T-helper 1 cell (primary cell): Measurements from ENCODE around the gene LRRC74A.

ENCODE experiments used
- DNase-seq, 5 donors: peaks; one replicate each; pipeline ENCODE4 v3.0.0-alpha.2; 2012 to 2020

Gene LRRC74A

DNA sequence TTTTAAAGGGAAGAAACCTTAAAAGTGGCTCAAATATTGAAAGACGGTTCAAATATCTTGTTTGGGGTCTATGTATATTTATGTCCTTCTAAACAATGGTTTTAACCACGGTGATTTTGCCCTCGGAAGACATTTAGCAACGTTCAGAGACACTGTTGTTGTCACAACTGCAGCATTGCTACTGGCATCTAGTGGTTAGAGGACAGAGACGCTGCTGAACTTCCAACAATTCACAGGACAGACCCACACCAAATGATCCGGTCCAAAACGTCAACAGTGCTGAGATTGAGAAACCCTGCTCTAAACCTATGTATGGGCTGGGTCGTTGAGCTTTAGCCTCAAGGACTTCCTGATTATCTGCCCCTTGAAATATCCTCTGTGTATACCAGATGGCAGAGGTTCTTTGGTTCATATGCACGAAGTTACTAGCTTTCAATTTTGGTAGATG is 15.2 kb upstream of the LRRC74A start:
- DNase-seq, result peak in 1 of 5 donors; percentile 40

DNA sequence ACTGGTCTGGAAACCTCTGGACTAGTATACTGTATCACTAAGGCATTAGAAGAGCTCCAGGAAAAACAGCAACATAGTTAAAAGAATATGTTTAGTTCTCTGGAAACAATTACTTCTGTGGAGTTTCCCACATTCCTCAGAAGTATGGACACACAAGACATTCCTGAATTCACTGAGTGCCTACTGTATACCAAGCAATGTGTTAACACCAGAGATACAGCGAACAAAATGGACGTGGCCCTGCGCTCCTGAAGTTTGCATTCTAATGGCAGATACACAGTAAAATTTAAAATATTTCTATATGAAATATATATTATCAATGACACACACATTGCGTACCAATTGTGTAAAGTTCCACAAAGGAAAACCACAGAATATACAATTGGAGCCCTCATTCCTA is 14.6 kb upstream of the LRRC74A start:
- no peak for DNase-seq

DNA sequence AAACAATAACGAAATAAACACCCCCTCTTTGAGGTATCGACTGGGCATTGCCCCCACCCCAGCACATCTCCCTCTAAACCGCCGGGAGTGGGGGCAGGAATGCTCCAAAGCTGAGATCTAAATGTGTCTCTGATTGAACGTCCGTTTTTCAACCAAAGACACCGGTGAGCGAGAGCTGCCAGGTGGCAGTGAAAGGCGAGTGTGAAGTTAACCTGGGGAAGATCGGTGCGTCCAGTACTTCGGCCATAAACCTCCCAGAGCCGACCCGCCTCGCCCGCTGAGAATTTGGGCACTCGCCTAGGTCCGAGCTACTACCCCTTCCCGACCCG is 14.2 kb upstream of the LRRC74A start:
- DNase-seq, result no peak

DNA sequence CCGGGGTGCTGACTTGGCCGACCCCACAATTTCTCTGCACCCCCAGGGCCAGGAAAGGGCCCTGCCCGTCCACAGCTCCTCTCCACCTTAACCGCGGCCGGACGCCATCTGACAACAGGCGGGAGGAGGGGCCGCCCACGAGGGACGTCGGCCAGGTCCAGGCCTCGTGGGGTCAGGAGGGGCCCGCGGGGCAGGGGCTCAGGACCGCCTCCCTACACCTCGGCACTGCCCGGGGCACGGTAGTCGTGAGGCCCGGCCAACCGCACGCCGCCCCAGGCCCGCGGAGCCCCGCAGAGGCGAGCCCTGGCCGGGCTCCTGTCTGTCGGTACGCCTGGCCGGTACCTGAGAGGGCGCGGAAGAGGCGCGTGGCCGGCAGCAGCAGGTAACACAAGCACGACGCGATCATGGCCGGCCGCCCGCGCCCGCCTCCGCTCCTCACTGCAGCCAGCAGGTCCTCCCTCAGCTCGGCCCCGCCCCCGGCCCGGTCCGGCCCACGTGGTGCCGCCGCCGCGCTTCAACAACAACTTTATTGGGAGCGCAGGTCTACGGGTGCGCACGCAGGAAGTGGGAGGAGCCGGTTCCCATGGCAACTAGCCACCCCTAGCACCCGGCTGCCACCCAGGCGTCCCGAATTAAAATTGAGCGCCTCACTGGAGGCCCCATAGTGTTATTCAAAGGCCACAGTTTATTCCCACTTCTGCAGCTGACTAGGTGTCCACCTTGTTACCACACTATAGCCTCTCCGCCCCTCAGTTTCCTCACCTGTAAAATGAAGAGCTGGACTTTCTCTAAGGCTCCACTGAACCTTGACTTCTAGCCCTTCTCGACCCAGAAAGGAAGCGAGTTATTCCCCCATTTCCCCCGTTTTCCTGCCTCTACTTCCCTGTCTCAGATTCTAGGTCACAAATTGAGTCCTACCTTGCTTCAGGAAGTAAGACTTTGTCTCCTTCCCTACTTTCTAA is 13.5 kb upstream of the LRRC74A start, which contains the start of gene ANGEL1:
Gene ANGEL1, minus strand, starts transcription at position 461 of the 962 bp plus-strand sequence. Its CDS starts 55 bp downstream, at position 406.
- peak; percentile 93 to 97 (median 95) for DNase-seq

DNA sequence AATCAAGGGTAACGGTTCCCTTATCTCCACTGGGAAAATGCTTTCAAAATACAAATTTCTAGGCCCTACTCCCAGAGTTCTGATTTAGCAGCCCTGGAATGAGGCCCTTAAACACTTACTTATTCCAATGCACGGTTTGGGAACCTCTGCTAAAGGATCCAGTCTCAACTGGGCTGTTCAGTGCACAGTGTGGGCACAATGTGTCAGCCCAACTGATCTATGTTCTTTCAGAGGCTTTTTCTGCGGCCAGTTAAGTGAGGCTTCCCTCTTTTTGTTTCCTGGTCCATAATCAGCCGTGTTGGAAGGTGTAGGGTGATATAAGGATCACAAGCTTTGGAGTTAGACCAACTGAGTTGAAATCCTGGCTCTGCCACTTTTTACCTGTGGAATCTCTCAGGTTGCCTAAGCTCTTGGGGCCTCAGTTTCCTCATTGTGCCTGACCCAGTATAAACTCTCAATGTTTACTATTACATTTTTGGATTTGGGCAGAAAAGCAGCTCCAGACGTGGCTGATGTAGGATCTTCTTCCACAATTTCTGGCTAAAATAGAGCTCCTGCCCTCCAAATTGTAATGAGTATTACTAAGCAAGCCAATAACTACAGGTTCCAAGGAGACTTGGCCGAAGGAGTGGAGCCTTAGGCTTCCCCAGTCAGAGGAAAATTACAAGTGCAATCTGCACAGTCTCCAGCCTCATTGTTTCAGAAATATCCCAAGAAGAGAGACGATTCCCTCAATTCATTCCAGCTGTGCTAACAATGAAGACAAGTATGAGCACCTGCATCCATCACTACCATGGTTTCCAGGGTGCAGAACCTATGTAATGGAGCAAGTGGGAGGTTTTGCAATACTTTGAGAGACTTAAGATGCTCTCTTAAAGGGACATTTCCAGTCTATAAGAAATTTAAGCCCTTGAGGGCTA is 11.2 kb upstream of the LRRC74A start:
- DNase-seq, result no peak

DNA sequence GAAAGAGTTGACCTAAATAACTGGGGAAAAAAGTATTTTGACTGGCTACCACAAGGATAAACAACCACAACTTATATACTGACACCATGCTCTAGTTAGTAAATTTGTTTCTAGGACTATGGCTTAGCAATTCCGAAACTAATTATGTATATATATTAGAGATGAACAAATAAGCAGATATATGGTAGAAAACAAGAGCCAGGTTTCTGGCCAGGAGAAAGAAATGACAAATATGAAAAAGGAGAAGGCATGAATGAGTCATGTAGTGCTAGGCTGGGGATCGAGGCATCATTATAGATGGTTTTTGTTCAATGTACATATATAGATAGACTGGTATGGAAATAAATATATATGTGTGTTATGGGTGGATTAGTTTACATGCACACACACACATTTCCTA is 5.5 kb upstream of the LRRC74A start:
- DNase-seq, result no peak

DNA sequence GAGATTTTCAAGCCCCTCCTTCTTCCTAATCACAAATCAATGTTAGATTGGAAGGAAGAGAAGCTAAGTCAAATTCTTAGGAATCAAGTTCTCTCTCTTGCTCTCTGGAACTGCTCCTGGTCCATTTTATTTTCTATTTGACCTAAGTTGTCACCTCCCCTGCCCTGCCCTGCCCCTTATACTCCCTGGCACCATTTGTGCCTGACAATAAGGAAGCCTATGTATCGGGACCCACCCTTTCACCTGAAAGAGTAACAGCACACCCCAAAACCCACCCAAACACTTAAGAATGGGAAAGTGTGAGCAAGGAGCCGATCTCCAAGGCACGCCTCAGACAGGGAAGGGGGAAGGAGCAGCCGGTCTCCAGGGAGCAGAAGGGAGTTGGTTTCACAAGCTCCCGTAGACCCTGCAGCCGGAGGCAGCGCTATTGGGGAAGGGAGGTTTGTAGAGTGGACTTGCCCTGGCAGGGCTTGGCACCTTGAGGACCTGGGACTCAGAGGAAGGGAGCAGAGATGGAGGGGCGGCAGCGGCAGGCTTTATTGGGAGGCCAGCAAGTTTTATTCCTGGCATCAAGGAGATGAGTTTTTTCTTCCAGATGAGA is 1.6 kb downstream of the LRRC74A start:
- no peak for DNase-seq

DNA sequence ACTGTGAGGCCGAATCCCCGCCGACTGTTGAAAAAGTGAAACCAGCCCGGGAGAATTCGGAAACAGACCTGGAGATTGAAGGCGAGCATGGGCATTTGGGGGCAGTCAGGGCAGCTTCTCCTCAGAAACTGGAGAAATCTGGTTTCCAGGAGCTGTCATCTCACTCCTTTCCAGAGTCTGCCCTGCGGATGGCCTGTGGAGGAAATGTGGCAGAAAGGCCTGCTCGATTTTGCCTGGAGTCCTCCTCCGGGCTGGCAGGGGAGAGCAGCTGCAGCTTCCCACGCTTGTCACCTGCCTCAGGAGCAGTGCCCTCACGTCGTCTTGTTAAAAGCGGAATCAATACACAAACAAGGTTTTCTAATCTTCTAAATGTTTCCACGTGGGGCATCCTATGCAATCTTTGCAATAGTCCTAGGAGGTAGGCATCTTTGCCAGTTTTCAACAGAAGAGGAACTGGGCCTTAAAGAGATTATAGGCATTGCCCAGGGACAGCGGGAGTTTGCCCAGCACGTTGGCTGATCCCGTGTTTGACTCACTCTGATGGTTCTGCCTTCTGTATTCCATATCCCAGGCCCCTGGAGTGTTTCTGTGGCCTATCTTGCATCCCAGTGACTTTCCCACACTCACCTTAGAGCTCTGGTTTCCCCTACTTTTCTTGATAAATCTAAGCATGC is 2.3 kb downstream of the LRRC74A start:
- DNase-seq, result no peak

DNA sequence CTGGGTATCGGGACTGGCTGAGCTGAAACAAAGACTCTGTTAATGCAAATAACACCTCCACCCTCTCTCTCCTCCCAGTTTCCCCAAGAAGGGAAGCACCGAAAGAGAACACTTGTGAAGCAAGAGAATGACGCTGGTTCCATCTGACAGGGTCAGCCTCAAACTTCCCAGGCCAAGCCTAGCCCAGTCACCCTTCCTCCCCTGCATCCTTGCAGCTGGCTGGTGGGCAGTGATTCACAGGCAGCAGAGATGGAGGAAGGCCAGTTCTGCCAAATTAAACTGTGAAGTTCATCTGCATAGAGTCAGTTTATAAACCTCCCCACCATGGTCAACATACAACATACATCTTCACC is 2.8 kb downstream of the LRRC74A start:
- DNase-seq, result no peak

DNA sequence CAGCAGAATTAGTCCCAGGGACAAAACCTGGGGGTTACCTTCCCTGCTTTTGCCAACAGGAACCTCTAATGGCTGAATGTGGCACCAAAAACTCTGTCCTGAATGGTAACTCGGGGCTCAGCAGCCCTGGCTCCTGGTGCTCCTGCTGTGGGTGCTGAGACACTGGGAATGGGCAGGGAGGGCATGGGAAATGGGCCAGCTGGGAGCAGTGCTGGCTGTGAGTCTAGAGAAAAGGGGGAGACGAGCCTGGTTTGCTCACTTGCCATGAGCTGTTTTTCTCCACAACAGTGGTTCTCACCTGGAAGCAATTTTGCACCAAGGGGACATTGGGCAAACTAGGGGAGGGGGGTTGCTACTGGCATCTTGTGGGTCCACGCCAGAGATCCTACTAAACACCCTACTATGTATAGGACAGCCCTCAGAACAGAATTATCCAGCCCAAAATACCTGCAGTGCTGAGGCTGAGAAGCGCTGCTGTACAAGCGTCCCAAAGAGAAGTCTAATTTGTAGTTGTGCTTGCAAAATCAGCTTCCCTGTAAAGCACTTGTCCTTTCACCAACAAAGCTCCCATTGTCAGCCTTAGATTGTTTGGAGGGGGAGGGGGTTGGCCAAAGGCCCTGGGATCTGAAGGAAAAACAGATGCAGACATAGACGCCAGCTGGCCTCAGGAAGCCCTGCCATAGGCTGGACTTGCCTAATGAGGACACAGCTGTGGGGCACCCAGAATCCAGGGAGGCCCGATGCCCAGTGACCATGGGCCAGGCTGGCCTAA is 3.6 kb downstream of the LRRC74A start:
- DNase-seq, result no peak

DNA sequence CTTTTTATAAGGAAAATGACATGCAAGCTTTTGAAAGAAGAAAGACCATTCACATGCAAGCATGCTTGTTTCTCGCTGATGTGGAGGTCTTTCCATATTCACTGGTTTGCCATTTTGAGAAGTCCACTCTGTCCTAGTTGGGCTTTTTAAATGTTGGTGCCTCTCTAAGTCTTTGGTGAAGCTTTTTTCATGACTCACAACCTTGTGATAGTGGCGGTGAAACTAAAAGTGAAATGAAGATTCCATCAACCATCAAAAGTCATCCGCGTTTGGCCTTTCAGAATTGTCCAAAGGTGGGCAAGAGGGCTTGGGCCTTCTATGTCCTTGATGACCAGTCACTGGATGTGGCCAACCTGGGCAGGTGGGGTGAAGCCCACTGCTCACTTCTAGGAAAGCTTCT is 4.3 kb downstream of the LRRC74A start:
- DNase-seq, result no peak

DNA sequence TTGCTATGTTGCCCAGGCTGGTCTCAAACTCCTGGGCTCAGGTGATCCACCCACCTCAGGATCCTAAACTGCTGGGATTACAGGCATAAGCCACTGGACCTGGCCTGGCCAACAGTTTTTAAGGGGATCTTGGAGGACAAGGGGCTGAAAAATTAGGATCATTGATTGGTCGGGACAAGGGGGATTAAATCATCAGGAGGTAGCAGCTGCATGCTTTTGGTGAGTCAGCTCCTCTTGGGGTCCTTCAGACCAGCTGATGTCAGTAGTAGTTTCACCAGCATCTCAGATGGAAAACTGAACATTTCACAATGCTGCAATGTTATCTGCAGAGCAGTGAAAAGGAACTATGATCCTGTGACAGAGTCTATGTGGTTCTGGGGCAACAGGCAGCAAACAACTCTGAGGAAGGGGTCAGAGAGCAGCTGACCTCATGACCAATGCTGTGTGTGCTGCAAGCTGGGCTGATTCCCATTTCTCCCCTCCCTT is 6.3 kb downstream of the LRRC74A start:
- no peak for DNase-seq

DNA sequence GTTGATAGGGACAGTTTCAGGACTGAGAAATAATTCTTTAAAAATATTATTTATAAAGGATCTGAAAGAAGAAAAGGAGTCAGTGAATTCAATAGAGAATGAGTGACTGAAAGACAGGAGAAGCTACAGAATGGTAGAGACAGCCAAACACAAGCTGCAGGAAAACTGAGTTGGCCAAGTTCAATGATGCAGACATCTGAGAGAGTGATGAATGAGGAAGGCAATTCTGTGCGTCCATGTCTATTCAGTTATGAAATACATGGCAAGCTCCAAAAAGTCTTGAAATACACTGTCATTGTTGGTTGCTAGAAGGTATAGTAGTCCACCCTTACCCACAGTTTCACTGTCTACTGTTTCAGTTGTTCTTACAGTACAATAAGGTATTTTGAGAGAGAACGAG is 6.8 kb downstream of the LRRC74A start:
- DNase-seq, result no peak

DNA sequence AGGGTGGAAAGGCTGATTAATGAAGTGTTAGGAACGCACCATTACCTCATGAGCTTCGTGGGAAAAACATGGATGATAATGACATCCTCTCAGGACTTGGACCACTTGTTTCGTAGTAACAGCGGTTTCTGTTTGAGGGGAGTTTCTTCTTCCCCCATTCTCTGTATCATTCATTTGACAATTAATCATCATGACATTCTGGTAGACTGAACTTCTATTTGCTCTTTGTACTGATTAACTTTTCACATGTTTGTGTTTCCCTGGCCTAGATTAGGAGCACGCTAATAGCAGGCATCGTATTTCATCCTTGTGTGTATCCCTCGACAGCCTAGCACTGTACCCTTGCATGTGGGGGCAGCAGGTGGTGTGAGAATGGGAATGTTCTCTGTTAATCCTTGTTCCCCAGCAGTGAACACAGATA is 8.0 kb downstream of the LRRC74A start:
- DNase-seq, result no peak

DNA sequence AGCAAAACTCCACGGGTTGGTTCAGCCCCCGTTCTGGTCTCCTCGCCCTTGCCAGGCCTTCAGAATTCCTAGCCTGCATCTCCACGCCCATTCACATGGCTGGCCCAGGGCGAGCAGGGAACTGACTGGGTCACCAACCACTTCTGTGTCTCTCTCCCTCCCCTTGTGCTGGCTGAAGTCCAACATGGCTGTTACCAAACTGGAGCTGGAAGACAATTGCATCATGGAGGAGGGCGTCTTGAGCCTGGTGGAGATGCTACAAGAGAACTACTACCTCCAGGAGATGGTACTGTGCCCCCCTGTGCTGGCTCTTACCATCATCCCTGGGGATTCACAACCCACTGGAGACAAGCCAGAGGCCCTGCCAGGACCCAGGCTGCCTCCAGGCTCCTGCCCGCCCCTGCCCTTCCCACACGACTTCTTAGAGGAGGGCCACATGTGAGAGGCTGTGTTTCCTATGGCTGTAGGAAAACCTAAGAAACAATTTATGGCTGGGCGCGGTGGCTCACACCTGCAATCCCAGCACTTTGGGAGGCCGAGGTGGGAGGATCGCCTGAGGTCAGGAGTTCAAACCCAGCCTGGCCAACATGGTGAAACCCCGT is 9.9 kb downstream of the LRRC74A start:
- DNase-seq, result no peak

DNA sequence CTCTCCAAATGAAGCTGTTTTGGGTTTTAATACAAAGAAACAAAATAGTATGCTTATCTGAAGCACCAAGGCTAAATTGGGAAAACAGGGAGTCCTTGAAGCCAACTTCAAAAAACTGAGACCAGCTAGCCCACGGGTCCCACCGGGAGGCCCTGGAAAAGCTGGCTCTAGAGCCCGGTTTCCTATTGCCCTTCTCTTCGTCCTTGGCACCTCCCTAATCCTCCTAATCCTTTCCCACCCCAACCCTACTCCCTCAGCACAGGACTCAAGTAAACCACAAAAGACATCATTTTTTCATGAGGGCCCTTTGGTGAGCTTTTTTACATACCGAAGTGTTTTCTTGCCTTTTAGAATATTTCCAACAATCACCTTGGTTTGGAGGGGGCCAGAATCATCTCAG is 11.3 kb downstream of the LRRC74A start:
- DNase-seq, result no peak

DNA sequence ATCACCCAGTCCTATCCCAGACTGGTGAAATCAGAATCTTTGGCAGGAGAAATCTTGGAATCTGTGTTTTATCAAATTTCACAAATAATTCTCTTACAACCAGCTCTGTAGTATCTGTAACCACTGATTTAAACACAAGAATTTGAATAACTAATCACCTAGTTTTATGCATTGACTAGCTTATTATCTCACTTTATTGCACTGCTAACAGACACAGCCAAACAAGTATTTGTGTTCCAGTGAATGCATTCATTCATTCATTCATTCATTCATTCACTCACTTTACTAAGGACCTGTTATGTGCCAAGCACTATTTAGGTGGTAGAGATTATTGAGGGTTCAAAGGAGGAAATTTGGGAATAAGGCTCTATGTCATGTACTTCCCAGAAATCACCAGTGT is 16.2 kb downstream of the LRRC74A start:
- DNase-seq, result no peak

DNA sequence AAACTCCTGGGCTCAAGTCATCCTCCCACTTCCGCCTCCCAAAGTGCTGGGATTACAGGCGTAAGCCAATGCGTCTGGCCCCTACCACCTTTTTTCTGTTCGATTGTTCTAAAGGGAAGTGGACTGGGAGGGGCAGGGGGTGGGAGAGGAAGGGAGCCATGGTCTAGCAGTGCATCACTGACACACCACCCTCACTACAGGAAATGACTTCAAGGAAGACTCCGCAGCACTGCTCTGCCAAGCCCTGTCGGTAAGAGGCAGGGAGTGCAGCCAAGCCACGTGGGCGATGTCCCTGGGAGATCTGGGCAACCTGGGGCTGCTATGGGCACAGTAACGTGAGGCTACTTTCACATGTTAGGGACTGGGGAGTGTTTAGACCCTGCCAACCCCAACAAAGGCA is 18.0 kb downstream of the LRRC74A start:
- peak in 4 of 5 donors; percentile 11 to 74 (median 38) for DNase-seq

DNA sequence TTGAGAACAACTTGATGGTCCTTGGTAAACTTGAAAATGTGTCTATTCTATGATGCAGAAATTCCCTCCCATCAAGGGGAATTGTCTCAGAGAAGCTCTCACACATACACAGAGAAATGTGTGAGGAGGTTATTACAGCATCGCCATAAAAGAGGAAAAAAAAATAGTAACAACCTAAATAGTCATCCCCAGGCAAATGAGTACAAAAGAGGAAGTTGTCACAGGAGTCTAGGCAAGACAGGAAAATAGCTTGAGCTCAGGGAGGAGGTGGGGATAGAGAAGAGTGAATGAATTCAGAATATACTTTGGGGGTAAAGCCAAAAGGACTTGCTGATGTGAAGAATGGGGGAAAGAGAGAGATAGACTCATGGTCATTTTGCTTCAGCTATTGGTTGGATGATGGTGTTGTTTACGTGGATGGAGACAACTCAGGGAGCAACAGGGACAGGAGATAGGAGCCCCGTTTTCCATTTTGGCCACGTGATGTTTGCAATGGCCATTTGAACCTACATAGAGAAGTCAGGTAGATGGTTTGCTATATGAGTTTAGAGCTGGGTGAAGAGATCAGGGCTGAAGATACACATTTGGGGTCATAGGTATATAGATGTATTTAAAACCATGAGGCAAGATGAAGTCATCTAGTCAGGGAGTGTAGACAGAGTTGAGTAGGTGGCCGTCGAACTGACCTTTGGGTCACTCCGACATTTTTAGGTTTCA is 20.3 kb downstream of the LRRC74A start:
- no peak for DNase-seq

DNA sequence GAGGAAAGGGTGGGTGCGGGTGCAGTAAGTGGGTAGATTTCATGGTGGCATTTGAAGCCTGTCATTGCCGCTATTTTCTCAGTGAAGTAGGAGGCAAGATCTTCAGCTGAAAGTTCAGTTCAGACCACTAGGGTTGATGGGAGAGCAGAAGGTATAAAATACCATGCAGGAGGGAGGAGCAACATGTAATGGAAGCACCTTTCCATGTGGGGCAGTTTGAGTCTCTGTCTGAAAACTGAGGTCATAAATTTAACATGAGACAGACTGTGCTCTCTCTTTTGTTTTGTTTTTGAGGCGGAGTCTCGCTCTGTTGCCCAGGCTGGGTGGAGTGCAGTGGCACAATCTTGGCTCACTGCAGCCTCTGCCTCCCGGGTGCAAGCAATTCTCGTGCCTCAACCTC is 22.7 kb downstream of the LRRC74A start:
- no peak for DNase-seq
